ENCODE data around the gene STK39. TPM values are rescaled to one million over a fixed set of nuclear protein-coding genes. Genes with fewer than 3 reads are reported as not detected.
A peak's percentile ranks its signal among the peaks of the same experiment; 100 is the strongest.

Gene STK39
- total RNA-seq, 1 donor from 2014 or later, result 45.9 TPM

- DNase-seq (ENCODE audit: low read depth), result no peak
Observed at GRCh38 chr2:168160897-168161296, 86.5 kb downstream of the STK39 start.

GRCh38 chr2:168159754-168160585 lies 87.4 kb downstream of the STK39 start:
- no peak for DNase-seq (ENCODE audit: low read depth)

GRCh38 chr2:168158586-168158985 lies 88.8 kb downstream of the STK39 start:
- DNase-seq (ENCODE audit: low read depth), result no peak

- DNase-seq (ENCODE audit: low read depth), result no peak
Observed at GRCh38 chr2:168157926-168158325, 89.5 kb downstream of the STK39 start.

DNA sequence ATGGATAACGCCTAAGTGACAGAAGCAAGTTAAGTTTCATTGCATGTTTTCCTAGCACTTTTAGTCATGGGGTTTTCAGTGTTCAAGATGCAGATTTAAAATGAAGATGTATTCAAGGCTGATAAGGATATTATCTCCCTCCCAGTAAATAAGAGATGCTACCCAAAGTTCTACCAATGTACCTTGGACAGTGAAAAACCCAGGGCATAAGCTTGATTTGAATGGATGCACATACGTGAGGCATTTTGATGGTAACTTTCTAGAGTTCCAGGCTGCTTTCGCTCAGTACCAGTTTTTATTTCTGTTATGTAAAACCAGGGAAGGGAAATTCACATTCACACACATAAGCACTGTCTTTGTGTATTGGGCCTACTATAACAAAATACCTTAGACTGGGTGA lies 90.3 kb downstream of the STK39 start:
- DNase-seq (ENCODE audit: low read depth), result no peak

- DNase-seq (ENCODE audit: low read depth), result no peak
Observed at GRCh38 chr2:168156661-168157060, 90.7 kb downstream of the STK39 start.

DNA sequence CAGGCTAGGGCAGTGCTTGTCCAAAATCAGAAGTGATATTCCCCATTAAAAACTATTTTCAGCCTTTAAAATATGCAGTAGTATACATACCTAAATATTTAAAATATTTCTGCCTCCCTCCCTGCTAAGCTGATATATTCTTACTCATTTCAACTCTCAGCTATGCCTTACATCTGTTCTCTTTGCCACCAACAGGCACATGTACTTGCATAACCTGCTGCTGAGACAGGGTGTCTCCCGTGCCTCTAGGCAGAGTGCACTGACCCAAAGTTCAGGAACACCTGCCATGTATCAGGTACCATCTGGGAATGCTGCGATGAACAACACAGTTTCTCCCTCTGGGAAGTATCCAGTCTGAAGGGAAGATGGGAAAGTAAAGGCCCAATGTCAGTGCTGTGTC lies 91.7 kb downstream of the STK39 start:
- DNase-seq (ENCODE audit: low read depth), result peak; percentile 31

GRCh38 chr2:168155046-168155445 lies 92.3 kb downstream of the STK39 start:
- DNase-seq (ENCODE audit: low read depth), result peak; percentile 59

GRCh38 chr2:168152902-168153530 lies 94.4 kb downstream of the STK39 start:
- peak; percentile 26 for DNase-seq (ENCODE audit: low read depth)

DNA sequence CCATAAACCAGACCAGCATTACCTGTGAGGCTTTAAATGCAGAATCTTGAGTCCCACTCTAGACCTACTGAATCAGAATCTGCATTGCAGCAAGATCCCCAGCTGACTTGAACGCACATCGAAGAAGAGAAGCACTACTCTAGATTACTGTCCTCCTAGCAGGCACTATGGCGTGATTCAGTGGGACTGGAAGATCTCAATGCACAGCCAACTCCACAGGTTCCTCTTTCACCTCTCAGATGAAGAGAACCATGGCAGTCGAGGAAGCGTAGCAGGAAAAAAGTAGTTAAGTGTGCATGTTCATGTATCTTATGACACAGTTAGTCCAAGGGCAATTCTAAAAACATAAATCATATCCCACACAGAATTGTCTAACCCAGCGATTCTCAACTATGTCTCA lies 97.4 kb downstream of the STK39 start:
- DNase-seq (ENCODE audit: low read depth), result no peak

GRCh38 chr2:168149150-168149974 lies 98.0 kb downstream of the STK39 start:
- no peak for DNase-seq (ENCODE audit: low read depth)

DNA sequence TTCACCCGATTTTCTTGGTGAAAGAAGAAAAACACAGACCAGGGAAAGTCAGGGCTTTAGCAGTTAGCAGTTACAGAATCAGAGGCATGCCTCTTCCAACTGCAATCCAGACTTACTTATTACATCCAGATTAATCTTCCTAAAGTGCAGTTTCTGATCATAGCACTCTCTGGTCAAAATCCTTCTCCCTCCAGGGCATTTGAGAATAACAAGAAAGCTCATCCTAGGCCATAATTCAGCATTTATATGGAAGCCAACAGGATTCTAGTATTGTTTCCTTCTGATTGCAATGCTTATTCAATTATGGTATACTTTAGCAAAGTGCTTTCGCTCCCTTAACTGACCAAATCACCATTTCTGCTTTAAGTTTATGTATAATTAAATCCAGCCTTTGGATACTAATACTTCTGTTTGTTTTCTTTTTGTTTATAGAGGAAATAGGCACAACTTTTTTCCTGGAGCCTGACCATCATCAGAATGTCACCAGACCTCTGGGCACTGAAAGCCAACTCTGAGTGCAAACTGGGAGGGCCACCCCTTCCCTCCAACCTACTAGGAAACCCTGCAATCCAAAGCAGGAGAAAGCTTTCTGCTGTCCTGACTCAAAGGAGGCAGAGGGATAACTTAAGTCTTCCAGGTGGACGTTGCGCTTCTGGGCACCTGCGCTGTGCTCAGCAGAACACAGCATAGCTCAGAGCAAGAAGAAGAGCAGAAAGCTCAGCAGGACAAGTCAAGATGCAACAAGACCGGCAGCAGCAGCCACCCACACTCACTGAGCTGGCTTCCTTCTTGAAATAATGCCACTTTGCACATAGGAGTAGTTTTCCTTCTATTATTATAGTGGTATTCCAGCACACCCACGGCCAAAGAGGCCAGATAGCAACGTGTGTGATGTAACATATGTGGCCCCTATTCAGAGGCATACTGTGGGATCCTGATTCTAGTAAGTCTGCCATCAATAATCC lies 99.3 kb downstream of the STK39 start:
- no peak for DNase-seq (ENCODE audit: low read depth)

DNA sequence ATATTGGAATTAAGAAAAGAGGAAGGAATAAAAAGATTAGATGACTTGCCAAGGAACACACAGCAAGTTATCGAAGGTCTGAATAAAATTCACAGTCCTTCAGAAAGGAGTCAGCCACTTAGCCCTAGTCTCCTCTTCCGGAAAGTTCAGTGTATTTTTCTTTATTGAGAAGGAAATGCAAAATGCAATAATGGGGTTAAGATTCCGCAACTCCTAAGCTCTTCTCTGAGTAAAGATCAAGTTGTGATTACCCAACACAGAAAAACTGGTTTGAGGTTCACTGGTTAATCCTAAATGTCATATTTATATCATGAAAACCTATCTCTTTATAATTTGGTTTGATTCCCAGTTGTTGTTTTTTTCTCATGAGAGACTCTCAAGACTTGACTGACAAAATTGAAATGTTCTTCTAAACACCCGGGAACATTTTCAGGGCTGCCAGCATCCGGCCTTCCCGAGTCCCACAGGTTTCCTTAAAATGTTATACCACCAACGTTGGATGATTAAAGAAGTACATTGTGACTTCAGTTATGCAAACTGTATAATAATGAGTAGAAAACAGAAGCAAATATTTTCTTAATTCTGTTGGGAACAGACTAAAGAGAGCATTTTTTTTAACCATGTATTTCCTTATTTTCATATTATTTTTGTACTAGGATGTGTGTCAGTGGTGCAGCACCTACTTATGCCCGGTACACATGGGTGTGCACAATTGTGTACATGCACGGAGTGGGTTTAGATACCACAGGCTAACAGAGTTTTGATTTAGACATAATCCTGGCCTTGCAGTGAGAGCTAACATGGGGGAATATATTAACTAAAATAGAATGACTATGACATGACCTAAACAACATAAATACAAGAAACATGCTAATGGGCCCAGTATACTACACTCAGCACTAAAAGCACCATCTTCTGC lies 100.2 kb downstream of the STK39 start:
- no peak for DNase-seq (ENCODE audit: low read depth)

DNA sequence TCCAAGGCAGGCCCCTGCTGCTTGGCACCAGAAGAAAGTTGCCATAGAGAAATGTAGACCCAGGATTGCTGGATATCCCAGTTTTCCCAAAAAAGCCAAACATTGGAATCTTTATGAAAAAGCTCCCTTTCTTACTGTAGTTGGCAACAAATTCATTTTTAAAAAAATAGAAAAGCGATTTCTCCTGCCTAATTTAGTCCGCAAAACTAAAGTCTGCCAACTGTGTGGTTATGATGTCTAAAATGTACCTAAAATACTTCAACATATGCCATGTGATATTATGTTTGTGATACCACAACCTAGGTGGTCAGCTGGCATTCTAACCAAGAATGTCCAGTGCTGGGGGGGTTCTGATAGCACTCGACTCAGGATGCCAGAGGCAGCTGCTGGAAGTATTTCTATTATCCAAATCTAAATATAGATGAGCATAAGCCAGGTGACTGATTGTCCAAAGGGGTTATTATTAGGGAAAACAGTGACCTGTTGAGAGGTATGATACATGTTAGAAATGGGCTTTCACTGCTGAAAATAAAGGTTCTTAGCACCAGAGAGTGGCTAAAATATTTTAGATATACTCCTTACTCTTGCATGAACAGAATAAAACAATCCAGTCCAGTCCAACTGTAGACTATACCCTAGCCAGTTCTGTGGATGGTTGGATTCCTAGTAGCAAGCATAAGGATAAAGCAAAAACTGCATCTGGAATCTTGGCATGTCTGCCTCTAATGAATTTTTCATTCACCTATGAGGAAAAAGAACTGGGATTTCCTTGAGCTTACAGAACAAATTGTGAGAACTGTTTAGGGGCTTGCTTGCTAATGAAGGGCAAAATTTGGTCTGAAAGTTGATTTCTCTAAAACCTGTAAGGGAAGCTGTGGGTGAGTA lies 101.7 kb downstream of the STK39 start:
- peak; percentile 87 for DNase-seq (ENCODE audit: low read depth)

DNA sequence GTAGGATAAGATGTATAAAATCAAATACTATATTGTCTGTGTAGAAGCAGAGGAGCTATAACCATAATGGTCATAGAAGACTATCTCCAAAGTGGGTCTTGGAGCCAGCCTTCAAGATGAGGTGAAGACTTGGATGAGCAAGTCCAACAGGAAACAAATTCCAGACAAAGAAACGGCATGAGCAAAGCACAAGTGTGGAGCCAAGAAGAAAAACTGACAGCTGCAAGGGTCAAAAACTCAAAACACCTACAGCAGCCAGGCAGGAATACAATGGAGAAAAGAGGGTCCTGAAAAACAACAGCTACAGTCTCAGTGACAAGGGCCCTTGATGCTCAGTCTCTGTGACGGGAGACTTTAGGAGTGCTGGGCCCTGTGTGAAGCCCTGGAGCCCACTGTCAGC lies 102.4 kb downstream of the STK39 start:
- DNase-seq (ENCODE audit: low read depth), result peak; percentile 80

DNA sequence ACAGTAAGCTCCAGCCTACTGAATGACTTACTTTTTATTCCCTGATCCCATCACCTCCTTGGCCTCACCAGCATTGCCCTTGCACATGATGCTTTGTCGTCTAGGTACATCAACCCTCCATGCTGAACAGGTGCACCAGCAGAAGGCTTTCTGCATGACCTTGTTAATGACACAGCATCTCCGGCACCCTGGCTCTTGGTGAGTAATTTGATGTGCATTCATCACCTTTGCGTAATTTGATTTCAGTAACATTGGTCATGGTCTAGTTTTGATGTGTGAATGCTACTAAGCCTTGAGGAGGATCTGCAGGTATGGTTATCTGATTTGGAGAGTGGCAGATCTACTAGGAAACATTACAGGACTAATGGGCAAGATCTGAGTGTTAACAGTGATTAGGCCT lies 103.6 kb downstream of the STK39 start:
- no peak for DNase-seq (ENCODE audit: low read depth)

- no peak for DNase-seq (ENCODE audit: low read depth)
Observed at GRCh38 chr2:168140892-168141291, 106.5 kb downstream of the STK39 start.

GRCh38 chr2:168139852-168140251 lies 107.5 kb downstream of the STK39 start:
- no peak for DNase-seq (ENCODE audit: low read depth)

DNA sequence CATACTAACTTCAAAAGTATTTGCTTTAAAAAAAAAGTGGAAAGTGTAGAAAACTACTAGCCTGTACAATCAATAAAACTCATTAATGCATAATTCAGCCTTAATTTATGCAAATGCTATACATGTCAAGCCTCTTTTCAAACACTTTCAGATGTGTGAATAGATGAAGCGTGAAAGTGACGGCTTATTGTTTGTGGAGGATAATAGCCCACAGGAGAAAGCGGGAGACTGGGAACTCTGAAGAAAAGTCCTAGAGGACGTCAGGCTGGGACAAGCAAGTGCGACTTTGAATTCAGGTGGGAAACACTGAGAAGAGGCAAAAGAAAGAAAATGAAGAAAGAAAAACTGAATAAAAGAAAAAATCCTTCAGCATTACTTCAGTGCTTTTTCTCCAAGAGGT lies 108.5 kb downstream of the STK39 start:
- no peak for DNase-seq (ENCODE audit: low read depth)
